NCI-H446 treated with DMSO at 0.1 percent for 48 hours (cell line): ENCODE results near the gene GNPNAT1.

ENCODE experiments used
- DNase-seq: peaks from one replicate; lab custom pipeline; 2025; lab: John Stamatoyannopoulos, UW

GNPNAT1 gene

GRCh38 chr14:52791223-52792096 is at the start of gene GNPNAT1:
GNPNAT1 (minus strand) TSS chr14:52791607; CDS start chr14:52784650, 6,957 bp downstream.
- peak; percentile 63 for DNase-seq

GRCh38 chr14:52840877-52841276 is 49.5 kb upstream of the GNPNAT1 start:
- DNase-seq: no peak

- no peak for DNase-seq
Measured at GRCh38 chr14:52837451-52837850, 46.0 kb upstream of the GNPNAT1 start.

GRCh38 chr14:52836063-52836462 is 44.7 kb upstream of the GNPNAT1 start:
- no peak for DNase-seq

- no peak for DNase-seq
Measured at GRCh38 chr14:52835122-52835903, 43.9 kb upstream of the GNPNAT1 start.

GRCh38 chr14:52834440-52834842 is 43.0 kb upstream of the GNPNAT1 start:
- DNase-seq: no peak

GRCh38 chr14:52833891-52834290 is 42.5 kb upstream of the GNPNAT1 start:
- DNase-seq: no peak

GRCh38 chr14:52829527-52830185 is 38.2 kb upstream of the GNPNAT1 start:
- no peak for DNase-seq

GRCh38 chr14:52827426-52827825 is 36.0 kb upstream of the GNPNAT1 start:
- no peak for DNase-seq

GRCh38 chr14:52825085-52825484 is 33.7 kb upstream of the GNPNAT1 start:
- DNase-seq: no peak

GRCh38 chr14:52824462-52824861 is 33.1 kb upstream of the GNPNAT1 start:
- no peak for DNase-seq

GRCh38 chr14:52821805-52822250 is 30.4 kb upstream of the GNPNAT1 start:
- DNase-seq: no peak

- DNase-seq: no peak
Measured at GRCh38 chr14:52808101-52808500, 16.7 kb upstream of the GNPNAT1 start.

- no peak for DNase-seq
Measured at GRCh38 chr14:52806115-52806514, 14.7 kb upstream of the GNPNAT1 start.

GRCh38 chr14:52802597-52802996 is 11.2 kb upstream of the GNPNAT1 start:
- DNase-seq: no peak

- DNase-seq: no peak
Measured at GRCh38 chr14:52801014-52801712, 9.8 kb upstream of the GNPNAT1 start.

- DNase-seq: no peak
Measured at GRCh38 chr14:52798826-52799225, 7.4 kb upstream of the GNPNAT1 start.

- DNase-seq: no peak
Measured at GRCh38 chr14:52797653-52798052, 6.2 kb upstream of the GNPNAT1 start.

- DNase-seq: no peak
Measured at GRCh38 chr14:52793061-52793460, 1.7 kb upstream of the GNPNAT1 start.

- no peak for DNase-seq
Measured at GRCh38 chr14:52792097-52792415, 649 bp upstream of the GNPNAT1 start.

GRCh38 chr14:52790756-52791222 is 618 bp downstream of the GNPNAT1 start:
- no peak for DNase-seq
